IMR-90 (cell line): ENCODE measurements around the gene HEXD. TPM values are rescaled to one million over a fixed set of nuclear protein-coding genes. Genes with fewer than 3 reads are reported as not detected.

Experiments
- ATAC-seq: fragments of 200-7000 bp; cut with Tn5 transposase; 2 replicates; pipeline ENCODE4 v1.9.1; 2020; ENCODE audit warnings: low read depth, mild to moderate bottlenecking, moderate library complexity
- BruUV-seq: library from RNA; stranded (reverse); fragments of 400-500 nt; replicated peaks from 2 replicates; lab custom pipeline; 2021; lab: Mats Ljungman, UMichigan
- CTCF ChIA-PET: fragments of 300-600 bp; formaldehyde crosslinking; extraction: SDS; loops from one replicate; lab custom pipeline; 2021; ENCODE audit warnings: antibody characterized with exemption; lab: Yijun Ruan, JAX
- POLR2A ChIA-PET: fragments of 300-600 bp; sonication (Branson Sonifier 250); formaldehyde crosslinking; loops from one replicate; lab custom pipeline; 2022; ENCODE audit warnings: antibody characterized with exemption; ENCODE audit not compliant: unreplicated experiment; lab: Charles Lee
- DNase-seq: peaks from one replicate; pipeline ENCODE4 v3.0.0; 2013
- H2AFZ ChIP-seq: replicated peaks from 2 replicates; pipeline ENCODE3; 2013; ENCODE audit warnings: low read length, mild to moderate bottlenecking; ENCODE audit not compliant: poor library complexity
- H2AK5ac ChIP-seq: 2 replicates; pipeline ENCODE4 v1.6.1; 2013; ENCODE audit warnings: low read depth, low read length, inconsistent platforms
- H2AK9ac ChIP-seq: replicated peaks from 2 replicates; pipeline ENCODE3; 2013; ENCODE audit warnings: mild to moderate bottlenecking, low read depth, low read length, moderate library complexity; ENCODE audit not compliant: poor library complexity
- H2BK120ac ChIP-seq: 2 replicates; pipeline ENCODE4 v1.6.1; 2013; ENCODE audit warnings: low read depth, low read length, inconsistent platforms
- H2BK15ac ChIP-seq: 3 replicates; pipeline ENCODE4 v1.6.1; 2013; ENCODE audit warnings: low read depth, low read length, inconsistent platforms
- H2BK20ac ChIP-seq: 2 replicates; pipeline ENCODE4 v1.6.1; 2013; ENCODE audit warnings: low read depth, mild to moderate bottlenecking, inconsistent platforms, low read length, moderate library complexity
- H2BK5ac ChIP-seq: 2 replicates; pipeline ENCODE4 v1.6.1; 2013; ENCODE audit warnings: mild to moderate bottlenecking, low read depth, low read length, inconsistent platforms; ENCODE audit not compliant: poor library complexity, severe bottlenecking
- H3K14ac ChIP-seq: replicated peaks from 2 replicates; pipeline ENCODE4 v1.6.1; 2013; ENCODE audit warnings: low read depth, low read length, inconsistent platforms
- H3K18ac ChIP-seq: 2 replicates; pipeline ENCODE4 v1.6.1; 2013; ENCODE audit warnings: low read depth, low read length, control low read depth
- H3K23ac ChIP-seq: 2 replicates; pipeline ENCODE4 v1.6.1; 2013; ENCODE audit warnings: low read depth, low read length, inconsistent platforms
- H3K27ac ChIP-seq: 2 replicates; pipeline ENCODE4 v1.5.1; 2013; ENCODE audit warnings: mild to moderate bottlenecking, control low read depth, low read length; ENCODE audit not compliant: insufficient read depth
- H3K27me3 ChIP-seq: 2 replicates; pipeline ENCODE4 v1.6.1; 2013; ENCODE audit warnings: low read length; ENCODE audit not compliant: control insufficient read depth, insufficient read depth
- H3K36me3 ChIP-seq: 2 replicates; pipeline ENCODE4 v1.6.1; 2013; ENCODE audit warnings: low read length, mixed read lengths; ENCODE audit not compliant: control insufficient read depth, insufficient read depth
- H3K4ac ChIP-seq: 2 replicates; pipeline ENCODE4 v1.6.1; 2013; ENCODE audit warnings: low read depth, low read length, inconsistent platforms
- H3K4me1 ChIP-seq: 2 replicates; pipeline ENCODE4 v1.6.1; 2013; ENCODE audit warnings: low read length, mixed read lengths; ENCODE audit not compliant: control insufficient read depth, insufficient read depth
- H3K4me2 ChIP-seq: 2 replicates; pipeline ENCODE4 v1.6.1; 2013; ENCODE audit warnings: low read depth, mild to moderate bottlenecking, control low read depth, low read length, moderate library complexity
- H3K4me3 ChIP-seq: 2 replicates; pipeline ENCODE4 v1.5.1; 2013; ENCODE audit warnings: low read depth, mild to moderate bottlenecking, control low read depth, low read length, moderate library complexity; ENCODE audit not compliant: insufficient read depth
- H3K56ac ChIP-seq: 2 replicates; pipeline ENCODE4 v1.6.1; 2013; ENCODE audit warnings: low read length, inconsistent platforms; ENCODE audit not compliant: insufficient read depth; ENCODE audit errors: extremely low read depth
- H3K79me1 ChIP-seq, 2 experiments: 2 replicates each; pipeline ENCODE4 v1.6.1; 2013; ENCODE audit warnings: low read length in 2 of 2, inconsistent platforms in 1 of 2, low read depth in 1 of 2
- H3K9ac ChIP-seq: 2 replicates; pipeline ENCODE4 v1.6.1; 2013; ENCODE audit warnings: low read depth, low read length, control low read depth
- H3K9me1 ChIP-seq: 2 replicates; pipeline ENCODE4 v1.6.1; 2013; ENCODE audit warnings: low read length, inconsistent platforms; ENCODE audit not compliant: insufficient read depth
- H3K9me3 ChIP-seq: 2 replicates; pipeline ENCODE4 v1.6.1; 2013; ENCODE audit warnings: low read length; ENCODE audit not compliant: control insufficient read depth, insufficient read depth
- H4K20me1 ChIP-seq: 2 replicates; pipeline ENCODE4 v1.6.1; 2013; ENCODE audit warnings: low read length, inconsistent platforms; ENCODE audit not compliant: insufficient read depth
- H4K5ac ChIP-seq: 2 replicates; pipeline ENCODE4 v1.6.1; 2013; ENCODE audit warnings: mild to moderate bottlenecking, low read depth, low read length, control low read depth
- H4K8ac ChIP-seq, 2 experiments: 2 replicates each; pipeline ENCODE4 v1.6.1; 2013; ENCODE audit warnings: low read depth in 2 of 2, low read length in 2 of 2, control low read depth in 1 of 2, inconsistent platforms in 1 of 2
- H4K91ac ChIP-seq: 2 replicates; pipeline ENCODE4 v1.6.1; 2013; ENCODE audit warnings: low read depth, low read length, inconsistent platforms; ENCODE audit not compliant: insufficient read depth
- BHLHE40 ChIP-seq: fragments of 150-350 bp; IDR thresholded peaks from 2 replicates; pipeline ENCODE4 v1.6.1; 2016; ENCODE audit warnings: mild to moderate bottlenecking, low read depth, low read length
- CEBPB ChIP-seq: IDR thresholded peaks from 2 replicates; pipeline ENCODE4 v1.6.1; 2012; ENCODE audit warnings: low read depth, low read length, improper control_type of control experiment
- CHD1 ChIP-seq: IDR thresholded peaks from 2 replicates; pipeline ENCODE4 v1.6.1; 2012; ENCODE audit warnings: low read depth, low read length, improper control_type of control experiment
- FOS ChIP-seq: fragments of 150-350 bp; IDR thresholded peaks from 2 replicates; pipeline ENCODE4 v1.6.1; 2016; ENCODE audit warnings: low read depth, low read length
- MAFK ChIP-seq: IDR thresholded peaks from 2 replicates; pipeline ENCODE4 v1.6.1; 2012; ENCODE audit warnings: low read depth, low read length, improper control_type of control experiment
- MXI1 ChIP-seq: IDR thresholded peaks from 2 replicates; pipeline ENCODE4 v1.6.1; 2012; ENCODE audit warnings: low read depth, mild to moderate bottlenecking, low read length, moderate library complexity, borderline replicate concordance
- NFE2L2 ChIP-seq: fragments of 150-350 bp; IDR thresholded peaks from 2 replicates; pipeline ENCODE4 v1.6.1; 2016; ENCODE audit warnings: low read depth, mild to moderate bottlenecking, low read length
- POLR2A ChIP-seq: IDR thresholded peaks from 2 replicates; pipeline ENCODE4 v1.6.1; 2012; ENCODE audit warnings: mild to moderate bottlenecking, low read depth, low read length
- RAD21 ChIP-seq: IDR thresholded peaks from 2 replicates; pipeline ENCODE4 v1.6.1; 2012; ENCODE audit warnings: low read length, improper control_type of control experiment
- RCOR1 ChIP-seq: IDR thresholded peaks from 2 replicates; pipeline ENCODE4 v1.6.1; 2012; ENCODE audit warnings: mild to moderate bottlenecking, low read length, improper control_type of control experiment; ENCODE audit not compliant: insufficient replicate concordance
- RFX5 ChIP-seq: IDR thresholded peaks from 2 replicates; pipeline ENCODE4 v1.8.0; 2012; ENCODE audit warnings: low read depth, mild to moderate bottlenecking, low read length, moderate library complexity
- SMC3 ChIP-seq: fragments of 150-350 bp; IDR thresholded peaks from 2 replicates; pipeline ENCODE4 v1.6.1; 2016; ENCODE audit warnings: low read depth, mild to moderate bottlenecking, antibody characterized with exemption, low read length, moderate library complexity
- WGBS, 2 experiments: methylation state at CpG; one replicate each; pipeline versions ENCODE4 v1.1.5 to v1.1.7; 2013; ENCODE audit warnings: missing lambda C conversion rate in 2 of 2; ENCODE audit not compliant: insufficient read length in 1 of 2; ENCODE audit errors: extremely low coverage in 2 of 2; 5-methylcytosine and 5-hydroxymethylcytosine counted together
- dilution Hi-C: fragments of 300-500 bp; cut with HindIII; formaldehyde crosslinking; loops from one replicate; pipeline ENCODE4 v1.14.3; 2018; ENCODE audit warnings: low sequenced_read_pairs; ENCODE audit not compliant: unreplicated experiment
- in situ Hi-C: fragments of 300-500 bp; cut with MboI; formaldehyde crosslinking; loops from 3 replicates; pipeline ENCODE4 v1.14.3; 2019; ENCODE audit warnings: low sequenced_read_pairs, inconsistent platforms, mixed read lengths
- intact Hi-C: fragments of 100-400 bp; cut with micrococcal nuclease; formaldehyde crosslinking; loops from 2 replicates; pipeline ENCODE4 v1.10.0; 2022
- polyA plus RNA-seq, 3 experiments: library from polyadenylated mRNA; depleted of rRNA; stranded (reverse); fragments of >200 nt; gene quantifications; 2 replicates each; pipeline ENCODE4 v1.2.3, GENCODE V29; 2012; ENCODE audit warnings: low replicate concordance in 1 of 3
- total RNA-seq: library from RNA; depleted of rRNA; stranded (reverse); fragments of >200 nt; gene quantifications from 2 replicates; pipeline ENCODE4 v1.2.3, GENCODE V29; 2012
- TF ChIP-seq, protein P1 (sequence below): fragments of 150-350 bp; IDR thresholded peaks from 2 replicates; pipeline ENCODE4 v1.6.1; 2016; ENCODE audit warnings: low read depth, mild to moderate bottlenecking, low read length, moderate library complexity, borderline replicate concordance
- TF ChIP-seq, protein P2 (sequence below): fragments of 150-350 bp; IDR thresholded peaks from 2 replicates; pipeline ENCODE4 v1.6.1; 2017; ENCODE audit warnings: mild to moderate bottlenecking, antibody characterized with exemption, low read length, low read depth
- TF ChIP-seq, protein P3 (sequence below): conservative IDR thresholded peaks from 2 replicates; pipeline ENCODE4 v1.5.1; 2012; ENCODE audit warnings: mild to moderate bottlenecking, low read depth, low read length, improper control_type of control experiment

Gene HEXD
- total and polyA plus RNA-seq, 2 of the 4 experiments (the other 2 are of a cell fraction): 3.8 to 9.5 TPM

DNA sequence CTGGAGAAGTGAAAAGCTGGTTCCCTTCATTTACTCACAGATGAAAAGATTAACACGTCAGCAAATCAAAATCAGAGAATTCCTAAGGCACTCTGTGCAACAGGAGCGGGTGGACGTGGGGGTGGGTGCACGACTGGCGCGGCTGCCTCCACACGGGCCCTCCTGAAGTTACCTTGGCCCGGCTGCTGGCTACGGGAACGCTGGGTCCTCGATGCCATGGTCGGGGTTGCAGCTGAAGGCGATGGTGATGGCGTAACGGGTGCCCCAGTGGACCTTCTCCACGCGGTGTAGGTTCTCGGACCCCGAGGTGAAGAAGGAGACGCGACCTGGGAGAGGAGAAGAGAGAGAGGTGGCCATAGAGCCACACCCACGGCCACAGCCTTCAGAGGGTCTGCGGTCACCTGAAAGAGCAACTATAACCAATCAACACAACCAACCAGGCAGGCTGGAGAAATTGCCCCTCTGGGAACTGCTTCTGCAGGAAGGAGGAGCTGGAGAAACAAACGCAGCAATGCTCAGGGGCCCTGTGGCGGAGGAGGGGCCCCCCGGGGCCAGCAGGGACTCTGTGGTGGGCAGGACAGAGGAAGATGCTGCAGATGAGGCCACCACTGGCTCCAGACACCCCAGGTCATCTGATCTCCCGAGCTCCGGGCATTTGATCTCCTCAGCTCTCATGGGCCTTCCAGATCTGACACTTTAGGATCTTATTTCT lies 25.8 kb upstream of the HEXD start:
- intact Hi-C loops: no loop called here
- no TSS peak for BruUV-seq
- peaks cover 7% of the 10 kb centered on the region for H3K4me1 ChIP-seq
- ChIA-PET CTCF (no interaction called here), POLR2A (no interaction called here)
- H2BK20ac ChIP-seq: no peak overlapping the region
- H2BK15ac ChIP-seq: no peak overlapping the region
- peaks cover 5% of the 10 kb centered on the region for H3K27me3 ChIP-seq
- ATAC-seq (no peak), DNase-seq (no peak)
- no peak overlapping the region for H3K23ac ChIP-seq
- H4K91ac ChIP-seq: no peak overlapping the region
- H2AFZ ChIP-seq: no peak overlapping the region
- H3K14ac ChIP-seq: no peak overlapping the region
- in situ Hi-C loops: no loop called here
- no peak overlapping the region for H2BK120ac ChIP-seq
- no peak overlapping the region for H3K27ac ChIP-seq
- H3K9me3 ChIP-seq: no peaks in the 10 kb centered on the region
- H2AK9ac ChIP-seq: no peak overlapping the region
- H3K79me1 ChIP-seq: no peaks in the 10 kb centered on the region
- H3K36me3 ChIP-seq: peaks cover 10% of the 10 kb centered on the region; the same call in 1 of the 2 replicates
- no peak overlapping the region for H3K4ac ChIP-seq
- H4K20me1 ChIP-seq: peaks cover 7% of the 10 kb centered on the region
- no peak overlapping the region for H2AK5ac ChIP-seq
- no peak overlapping the region for H4K8ac ChIP-seq
- H3K4me3 ChIP-seq: no peak overlapping the region
- no peak overlapping the region for H3K4me2 ChIP-seq
- H3K18ac ChIP-seq: no peak overlapping the region
- no peak overlapping the region for H3K9ac ChIP-seq
- no peaks in the 10 kb centered on the region for H3K9me1 ChIP-seq
- H2BK5ac ChIP-seq: no peak overlapping the region
- no peak for TF ChIP-seq POLR2A
- no peak for TF ChIP-seq CEBPB
- TF ChIP-seq, protein P1, sequence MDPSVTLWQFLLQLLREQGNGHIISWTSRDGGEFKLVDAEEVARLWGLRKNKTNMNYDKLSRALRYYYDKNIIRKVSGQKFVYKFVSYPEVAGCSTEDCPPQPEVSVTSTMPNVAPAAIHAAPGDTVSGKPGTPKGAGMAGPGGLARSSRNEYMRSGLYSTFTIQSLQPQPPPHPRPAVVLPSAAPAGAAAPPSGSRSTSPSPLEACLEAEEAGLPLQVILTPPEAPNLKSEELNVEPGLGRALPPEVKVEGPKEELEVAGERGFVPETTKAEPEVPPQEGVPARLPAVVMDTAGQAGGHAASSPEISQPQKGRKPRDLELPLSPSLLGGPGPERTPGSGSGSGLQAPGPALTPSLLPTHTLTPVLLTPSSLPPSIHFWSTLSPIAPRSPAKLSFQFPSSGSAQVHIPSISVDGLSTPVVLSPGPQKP: no peak
- TF ChIP-seq BHLHE40: no peak
- TF ChIP-seq RAD21: no peak
- TF ChIP-seq RCOR1: no peak
- no peak for TF ChIP-seq SMC3
- TF ChIP-seq NFE2L2: no peak
- TF ChIP-seq FOS: no peak
- TF ChIP-seq CHD1: no peak
- no peak for TF ChIP-seq RFX5
- TF ChIP-seq, protein P2, sequence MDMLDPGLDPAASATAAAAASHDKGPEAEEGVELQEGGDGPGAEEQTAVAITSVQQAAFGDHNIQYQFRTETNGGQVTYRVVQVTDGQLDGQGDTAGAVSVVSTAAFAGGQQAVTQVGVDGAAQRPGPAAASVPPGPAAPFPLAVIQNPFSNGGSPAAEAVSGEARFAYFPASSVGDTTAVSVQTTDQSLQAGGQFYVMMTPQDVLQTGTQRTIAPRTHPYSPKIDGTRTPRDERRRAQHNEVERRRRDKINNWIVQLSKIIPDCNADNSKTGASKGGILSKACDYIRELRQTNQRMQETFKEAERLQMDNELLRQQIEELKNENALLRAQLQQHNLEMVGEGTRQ: no peak
- TF ChIP-seq, protein P3, sequence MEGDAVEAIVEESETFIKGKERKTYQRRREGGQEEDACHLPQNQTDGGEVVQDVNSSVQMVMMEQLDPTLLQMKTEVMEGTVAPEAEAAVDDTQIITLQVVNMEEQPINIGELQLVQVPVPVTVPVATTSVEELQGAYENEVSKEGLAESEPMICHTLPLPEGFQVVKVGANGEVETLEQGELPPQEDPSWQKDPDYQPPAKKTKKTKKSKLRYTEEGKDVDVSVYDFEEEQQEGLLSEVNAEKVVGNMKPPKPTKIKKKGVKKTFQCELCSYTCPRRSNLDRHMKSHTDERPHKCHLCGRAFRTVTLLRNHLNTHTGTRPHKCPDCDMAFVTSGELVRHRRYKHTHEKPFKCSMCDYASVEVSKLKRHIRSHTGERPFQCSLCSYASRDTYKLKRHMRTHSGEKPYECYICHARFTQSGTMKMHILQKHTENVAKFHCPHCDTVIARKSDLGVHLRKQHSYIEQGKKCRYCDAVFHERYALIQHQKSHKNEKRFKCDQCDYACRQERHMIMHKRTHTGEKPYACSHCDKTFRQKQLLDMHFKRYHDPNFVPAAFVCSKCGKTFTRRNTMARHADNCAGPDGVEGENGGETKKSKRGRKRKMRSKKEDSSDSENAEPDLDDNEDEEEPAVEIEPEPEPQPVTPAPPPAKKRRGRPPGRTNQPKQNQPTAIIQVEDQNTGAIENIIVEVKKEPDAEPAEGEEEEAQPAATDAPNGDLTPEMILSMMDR: no peak
- no peak for TF ChIP-seq MAFK
- no peak for TF ChIP-seq MXI1
- H3K56ac ChIP-seq: no peak overlapping the region
- no peak overlapping the region for H4K5ac ChIP-seq
- dilution Hi-C loops: no loop called here
- WGBS, 2 experiments: 81% methylated on average over 12 of the region's 28 CpGs; no CpG with 5 or more reads in 1 of the 2 experiments
